ENCODE measurements around the gene PSME2. TPM values are rescaled to one million over a fixed set of nuclear protein-coding genes. Genes with fewer than 3 reads are reported as not detected.

The PSME2 gene
- total RNA-seq, 1 donor from 2014 or later = 173 TPM

GRCh38 chr14:24177041-24177825, 30.8 kb upstream of the PSME2 start:
- no peaks in the 10 kb centered on the region for H3K27me3 ChIP-seq (ENCODE audit: insufficient read depth, low read length)
- H3K4me2 ChIP-seq (ENCODE audit: low read length) = no peak overlapping the region
- Mint-ChIP-seq H3K36me3 (ENCODE audit: low read depth, unreplicated experiment) (peaks cover 26% of the 10 kb centered on the region), H3K27me3 (ENCODE audit: low read depth, unreplicated experiment) (no peaks in the 10 kb centered on the region), H3K27ac (ENCODE audit: unreplicated experiment) (no peak overlapping the region), H3K4me1 (ENCODE audit: low read depth, unreplicated experiment) (peaks cover 7% of the 10 kb centered on the region), H3K9me3 (ENCODE audit: unreplicated experiment) (no peaks in the 10 kb centered on the region), H3K4me3 (ENCODE audit: unreplicated experiment) (no peak overlapping the region)
- DNase-seq (ENCODE audit: low read depth) (no peak), FAIRE-seq (no peak)
- TF ChIP-seq EZH2 (IDR thresholded peaks at IDR 0.05; ENCODE audit: insufficient read depth, low read length) (no peak), CTCF (IDR thresholded peaks at IDR 0.05; ENCODE audit: insufficient read depth, low read depth, low read length) (no peak)
- peaks cover 30% of the 10 kb centered on the region for H4K20me1 ChIP-seq (ENCODE audit: insufficient read depth, low read length)
- no peak overlapping the region for H2AFZ ChIP-seq (ENCODE audit: low read depth, low read length)
- no peaks in the 10 kb centered on the region for H3K79me2 ChIP-seq (ENCODE audit: insufficient read depth, low read length)
- no peak overlapping the region for H3K27ac ChIP-seq (ENCODE audit: low read depth, low read length)
- H3K4me3 ChIP-seq (ENCODE audit: insufficient read depth, low read depth, low read length) = no peak overlapping the region
- no peaks in the 10 kb centered on the region for H3K9me3 ChIP-seq (ENCODE audit: insufficient read depth, low read depth, low read length)
- H3K4me1 ChIP-seq (ENCODE audit: insufficient read depth, low read length) = peaks cover 10% of the 10 kb centered on the region
- peaks cover 18% of the 10 kb centered on the region for H3K36me3 ChIP-seq (ENCODE audit: insufficient read depth, low read length)
- H3K9ac ChIP-seq (ENCODE audit: low read length) = no peak overlapping the region

- Histone ChIP-seq H3K4me3 (ENCODE audit: insufficient read depth, low read depth, low read length) (no peak overlapping the region), H3K36me3 (ENCODE audit: insufficient read depth, low read length) (peaks cover 18% of the 10 kb centered on the region), H3K27me3 (ENCODE audit: insufficient read depth, low read length) (no peaks in the 10 kb centered on the region), H3K9me3 (ENCODE audit: insufficient read depth, low read depth, low read length) (no peaks in the 10 kb centered on the region), H2AFZ (ENCODE audit: low read depth, low read length) (no peak overlapping the region), H3K4me1 (ENCODE audit: insufficient read depth, low read length) (peaks cover 15% of the 10 kb centered on the region), H3K4me2 (ENCODE audit: low read length) (no peak overlapping the region), H3K27ac (ENCODE audit: low read depth, low read length) (no peak overlapping the region), H4K20me1 (ENCODE audit: insufficient read depth, low read length) (peaks cover 30% of the 10 kb centered on the region), H3K9ac (ENCODE audit: low read length) (no peak overlapping the region), H3K79me2 (ENCODE audit: insufficient read depth, low read length) (no peaks in the 10 kb centered on the region)
- H3K4me1 Mint-ChIP-seq (ENCODE audit: low read depth, unreplicated experiment) = peaks cover 7% of the 10 kb centered on the region
- no peak for DNase-seq (ENCODE audit: low read depth)
- no peak for FAIRE-seq
- H3K4me3 Mint-ChIP-seq (ENCODE audit: unreplicated experiment) = no peak overlapping the region
- no peaks in the 10 kb centered on the region for H3K9me3 Mint-ChIP-seq (ENCODE audit: unreplicated experiment)
- no peak for TF ChIP-seq EZH2 (IDR thresholded peaks at IDR 0.05; ENCODE audit: insufficient read depth, low read length)
- TF ChIP-seq CTCF (IDR thresholded peaks at IDR 0.05; ENCODE audit: insufficient read depth, low read depth, low read length) = no peak
- no peak overlapping the region for H3K27ac Mint-ChIP-seq (ENCODE audit: unreplicated experiment)
- H3K27me3 Mint-ChIP-seq (ENCODE audit: low read depth, unreplicated experiment) = no peaks in the 10 kb centered on the region
- peaks cover 22% of the 10 kb centered on the region for H3K36me3 Mint-ChIP-seq (ENCODE audit: low read depth, unreplicated experiment)
Observed at GRCh38 chr14:24176599-24176998, 30.2 kb upstream of the PSME2 start.

GRCh38 chr14:24172871-24173281, 26.5 kb upstream of the PSME2 start:
- Histone ChIP-seq H2AFZ (ENCODE audit: low read depth, low read length) (no peak overlapping the region), H3K9me3 (ENCODE audit: insufficient read depth, low read depth, low read length) (no peaks in the 10 kb centered on the region), H3K27ac (ENCODE audit: low read depth, low read length) (no peak overlapping the region), H3K27me3 (ENCODE audit: insufficient read depth, low read length) (no peaks in the 10 kb centered on the region), H3K4me2 (ENCODE audit: low read length) (peak overlapping the region; percentile 84), H3K9ac (ENCODE audit: low read length) (peak overlapping the region; percentile 36), H3K36me3 (ENCODE audit: insufficient read depth, low read length) (no peaks in the 10 kb centered on the region), H3K4me3 (ENCODE audit: insufficient read depth, low read depth, low read length) (peak overlapping the region; percentile 50), H3K4me1 (ENCODE audit: insufficient read depth, low read length) (peaks cover 14% of the 10 kb centered on the region), H4K20me1 (ENCODE audit: insufficient read depth, low read length) (peaks cover 5% of the 10 kb centered on the region), H3K79me2 (ENCODE audit: insufficient read depth, low read length) (no peaks in the 10 kb centered on the region)
- Mint-ChIP-seq H3K9me3 (ENCODE audit: unreplicated experiment) (no peaks in the 10 kb centered on the region), H3K4me1 (ENCODE audit: low read depth, unreplicated experiment) (peaks cover 2% of the 10 kb centered on the region), H3K4me3 (ENCODE audit: unreplicated experiment) (peak overlapping the region; percentile 66), H3K27me3 (ENCODE audit: low read depth, unreplicated experiment) (no peaks in the 10 kb centered on the region), H3K27ac (ENCODE audit: unreplicated experiment) (no peak overlapping the region), H3K36me3 (ENCODE audit: low read depth, unreplicated experiment) (peaks cover 23% of the 10 kb centered on the region)
- TF ChIP-seq CTCF (IDR thresholded peaks at IDR 0.05; ENCODE audit: insufficient read depth, low read depth, low read length) (no peak), EZH2 (IDR thresholded peaks at IDR 0.05; ENCODE audit: insufficient read depth, low read length) (no peak)
- DNase-seq (ENCODE audit: low read depth) (no peak), FAIRE-seq (no peak)

Measured in astrocyte (in vitro differentiated cells and primary cell).